CD1c-positive myeloid dendritic cell (primary cell): ENCODE results near the gene CCDC3.
"Not testable (repeated sequence)": the region's sequence is repeated elsewhere in the genome, so short reads cannot be mapped to it uniquely, and the experiment has no call there.

Experiments
- DNase-seq: peaks from one replicate; pipeline ENCODE4 v3.0.0-alpha.2; 2016; ENCODE audit errors: extremely low spot score

The CCDC3 gene

GRCh38 chr10:13001041-13001886 is at the start of gene CCDC3:
TSS of gene CCDC3 (minus strand) at chr10:13001713. CDS start at chr10:13001570, 143 bp downstream.
- no peak for DNase-seq

GRCh38 chr10:13051126-13051694 is 49.7 kb upstream of the CCDC3 start:
- no peak for DNase-seq

GRCh38 chr10:13049774-13050420 is 48.4 kb upstream of the CCDC3 start:
- DNase-seq: no peak

GRCh38 chr10:13048762-13049161 is 47.2 kb upstream of the CCDC3 start:
- DNase-seq: no peak

GRCh38 chr10:13047529-13048206 is 46.2 kb upstream of the CCDC3 start:
- DNase-seq: no peak

- no peak for DNase-seq
Observed at GRCh38 chr10:13046851-13047528, 45.5 kb upstream of the CCDC3 start.

GRCh38 chr10:13043520-13043919 is 42.0 kb upstream of the CCDC3 start:
- no peak for DNase-seq

GRCh38 chr10:13039761-13040160 is 38.2 kb upstream of the CCDC3 start:
- DNase-seq: no peak

GRCh38 chr10:13038391-13038790 is 36.9 kb upstream of the CCDC3 start:
- no peak for DNase-seq

GRCh38 chr10:13037832-13038231 is 36.3 kb upstream of the CCDC3 start:
- no peak for DNase-seq

- no peak for DNase-seq
Observed at GRCh38 chr10:13036841-13037240, 35.3 kb upstream of the CCDC3 start.

- DNase-seq: not testable (repeated sequence)
Observed at GRCh38 chr10:13035731-13036130, 34.2 kb upstream of the CCDC3 start.

- DNase-seq: no peak
Observed at GRCh38 chr10:13026873-13027272, 25.4 kb upstream of the CCDC3 start.

- no peak for DNase-seq
Observed at GRCh38 chr10:13023754-13024153, 22.2 kb upstream of the CCDC3 start.

- no peak for DNase-seq
Observed at GRCh38 chr10:13019280-13019679, 17.8 kb upstream of the CCDC3 start.

- DNase-seq: no peak
Observed at GRCh38 chr10:13018171-13018570, 16.7 kb upstream of the CCDC3 start.

- no peak for DNase-seq
Observed at GRCh38 chr10:13016886-13017285, 15.4 kb upstream of the CCDC3 start.

- no peak for DNase-seq
Observed at GRCh38 chr10:13016426-13016825, 14.9 kb upstream of the CCDC3 start.

GRCh38 chr10:13006037-13006436 is 4.5 kb upstream of the CCDC3 start:
- DNase-seq: no peak

GRCh38 chr10:13003759-13004158 is 2.2 kb upstream of the CCDC3 start:
- no peak for DNase-seq

GRCh38 chr10:13003004-13003403 is 1.5 kb upstream of the CCDC3 start:
- DNase-seq: no peak

- no peak for DNase-seq
Observed at GRCh38 chr10:13001887-13002212, 337 bp upstream of the CCDC3 start.
